Gastrocnemius medialis (tissue), 4 donors: ENCODE data around the gene GLYR1. TPM values are rescaled to one million over a fixed set of nuclear protein-coding genes. Genes with fewer than 3 reads are reported as not detected.

Source experiments
- ATAC-seq, 2 donors: fragments of 150-250 bp; one replicate each; pipeline ENCODE4 v1.9.1; 2016
- DNase-seq, 2 donors: peaks; one replicate each; pipeline ENCODE4 v3.0.0-alpha.2; 2019
- H3K27ac ChIP-seq, 4 donors: fragments of 200-600 bp; sonication (generic); 1 replicate in 1 of 4; 2 replicates in 3 of 4; pipeline ENCODE4 v1.5.1; 2016 to 2018; ENCODE audit warnings: mild to moderate bottlenecking in 2 of 4, moderate library complexity in 1 of 4
- H3K27me3 ChIP-seq, 3 donors: fragments of 200-600 bp; sonication (generic) in 2 of 3; 1 replicate in 1 of 3; 2 replicates in 2 of 3; pipeline versions ENCODE4 v1.5.1 to v1.6.0; 2016 to 2019; ENCODE audit warnings: mild to moderate bottlenecking in 1 of 3, moderate library complexity in 1 of 3
- H3K36me3 ChIP-seq, 2 donors: fragments of 200-600 bp; sonication (generic) in 1 of 2; one replicate each; pipeline ENCODE4 v1.5.1; 2017 to 2018
- H3K4me1 ChIP-seq, 2 donors: fragments of 200-600 bp; sonication (generic) in 1 of 2; one replicate each; pipeline ENCODE4 v1.5.1; 2016 to 2017; ENCODE audit warnings: mild to moderate bottlenecking in 2 of 2
- H3K4me3 ChIP-seq, 4 donors: fragments of 200-600 bp; sonication (generic) in 3 of 4; 1 replicate in 1 of 4; 2 replicates in 3 of 4; pipeline ENCODE4 v1.5.1; 2016 to 2019; ENCODE audit warnings: mild to moderate bottlenecking in 2 of 4
- H3K9me3 ChIP-seq, 3 donors: fragments of 200-600 bp; sonication (generic) in 2 of 3; 1 replicate in 1 of 3; 2 replicates in 2 of 3; pipeline ENCODE4 v1.5.1; 2016 to 2019
- CTCF ChIP-seq, 5 experiments: fragments of 450-650 bp in 3 of 5; fragments of 200-600 bp in 2 of 5; sonication (generic) in 2 of 5; IDR thresholded peaks in 4 of 5; conservative IDR thresholded peaks in 1 of 5; 1 replicate in 4 of 5; 2 replicates in 1 of 5; pipeline ENCODE4 v1.5.1; 2016 to 2019; ENCODE audit warnings: antibody characterized with exemption in 5 of 5, mild to moderate bottlenecking in 3 of 5, moderate library complexity in 3 of 5
- POLR2A ChIP-seq, 2 donors: fragments of 450-650 bp; IDR thresholded peaks; one replicate each; pipeline ENCODE4 v1.6.1; 2017; ENCODE audit warnings: antibody characterized with exemption in 2 of 2, mild to moderate bottlenecking in 2 of 2, moderate library complexity in 2 of 2
- in situ Hi-C, 4 donors: fragments of 200-750 bp; cut with MboI; loops; one replicate each; pipeline versions ENCODE4 v1.15.0 to v1.8.0; 2017; ENCODE audit warnings: low sequenced_read_pairs in 4 of 4
- intact Hi-C: fragments of 100-400 bp; cut with DNase I; formaldehyde crosslinking; loops from one replicate; pipeline ENCODE4 v1.15.1; 2023; ENCODE audit warnings: low total_unique reads
- total RNA-seq, 4 donors: library from RNA; depleted of rRNA; stranded (reverse); fragments of >200 nt; gene quantifications; one replicate each; pipeline versions ENCODE4 v1.1.0 to v1.2.3, GENCODE V29; 2016

The GLYR1 gene
- total RNA-seq, 4 donors from 2014 or later: 39.4 to 56.7 (median 53.0) TPM

DNA sequence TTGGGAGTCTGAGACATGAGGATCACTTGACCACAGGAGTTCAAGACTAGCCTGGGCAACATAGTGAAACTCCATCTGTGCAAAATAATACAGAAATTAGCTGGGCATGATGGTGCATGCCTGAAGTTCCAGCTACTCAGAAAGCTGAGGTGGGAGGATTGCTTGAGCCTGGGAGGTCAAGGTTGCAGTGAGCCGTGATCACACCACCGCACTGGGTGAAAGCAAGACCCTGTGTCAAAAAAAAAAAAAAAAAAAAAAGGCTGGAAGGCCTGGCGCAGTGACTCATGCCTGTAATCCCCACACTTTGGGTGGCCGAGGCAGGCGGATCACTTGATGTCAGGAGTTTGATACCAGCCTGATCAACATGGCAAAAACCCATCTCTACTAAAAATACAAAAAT lies 8.3 kb upstream of the GLYR1 start:
- H3K36me3 ChIP-seq: peaks cover 0 to 71% of the 10 kb centered on the region in 2 donors
- no peaks in the 10 kb centered on the region for H3K9me3 ChIP-seq
- ATAC-seq (no peak), DNase-seq (no peak)
- TF ChIP-seq POLR2A (IDR thresholded peaks at IDR 0.05) (no peak), CTCF (IDR thresholded peaks at IDR 0.05 in 4 of 5, conservative IDR thresholded peaks at IDR 0.05 in 1 of 5) (no peak)
- intact Hi-C loops (no loop called here), in situ Hi-C loops (no loop called here)
- H3K27ac ChIP-seq: no peak overlapping the region
- H3K27me3 ChIP-seq: no peaks in the 10 kb centered on the region
- no peak overlapping the region for H3K4me3 ChIP-seq
- peaks cover 20 to 25% of the 10 kb centered on the region in 2 donors for H3K4me1 ChIP-seq

- Histone ChIP-seq H3K27ac (peak overlapping the region; percentile 36 to 60 (median 45)), H3K27me3 (no peaks in the 10 kb centered on the region), H3K9me3 (no peaks in the 10 kb centered on the region), H3K4me3 (no peak overlapping the region), H3K4me1 (peaks cover 39 to 46% of the 10 kb centered on the region in 2 donors), H3K36me3 (peaks cover 0 to 41% of the 10 kb centered on the region in 2 donors)
- DNase-seq (no peak), ATAC-seq (no peak)
- intact Hi-C loops: no loop called here
- in situ Hi-C loops: no loop called here
- TF ChIP-seq CTCF (IDR thresholded peaks at IDR 0.05 in 4 of 5, conservative IDR thresholded peaks at IDR 0.05 in 1 of 5) (no peak), POLR2A (IDR thresholded peaks at IDR 0.05) (no peak)
Measured at GRCh38 chr16:4852221-4852872, 5.3 kb upstream of the GLYR1 start.

DNA sequence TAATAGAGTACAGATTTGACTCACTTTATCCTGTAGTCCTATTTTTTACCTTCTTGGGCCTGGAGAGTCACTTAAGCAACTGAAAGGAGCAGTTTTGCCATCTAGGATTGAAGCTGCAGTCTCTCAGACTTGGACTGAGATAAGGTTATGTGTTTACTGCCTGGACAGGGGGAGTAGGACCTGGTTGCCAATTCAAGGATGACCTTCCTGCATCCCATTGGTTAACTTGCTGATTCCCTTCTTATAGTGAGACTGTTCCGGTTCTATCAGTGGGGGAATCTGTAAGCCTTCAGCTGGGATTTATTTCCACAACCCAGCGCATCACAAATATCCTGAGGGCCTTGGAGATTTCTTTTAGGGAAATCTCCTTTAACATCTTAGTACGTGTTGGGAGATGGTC lies 3.1 kb upstream of the GLYR1 start:
- Histone ChIP-seq H3K27ac (peak overlapping the region in 3 of 4 donors; percentile 1 to 6 (median 1)), H3K27me3 (no peaks in the 10 kb centered on the region), H3K4me3 (no peak overlapping the region), H3K9me3 (no peaks in the 10 kb centered on the region), H3K36me3 (peaks cover 0 to 25% of the 10 kb centered on the region in 2 donors), H3K4me1 (peaks cover 51 to 57% of the 10 kb centered on the region in 2 donors)
- in situ Hi-C loops (no loop called here), intact Hi-C loops (no loop called here)
- no peak for TF ChIP-seq CTCF (IDR thresholded peaks at IDR 0.05 in 4 of 5, conservative IDR thresholded peaks at IDR 0.05 in 1 of 5)
- no peak for TF ChIP-seq POLR2A (IDR thresholded peaks at IDR 0.05)
- DNase-seq (no peak), ATAC-seq (no peak)

DNA sequence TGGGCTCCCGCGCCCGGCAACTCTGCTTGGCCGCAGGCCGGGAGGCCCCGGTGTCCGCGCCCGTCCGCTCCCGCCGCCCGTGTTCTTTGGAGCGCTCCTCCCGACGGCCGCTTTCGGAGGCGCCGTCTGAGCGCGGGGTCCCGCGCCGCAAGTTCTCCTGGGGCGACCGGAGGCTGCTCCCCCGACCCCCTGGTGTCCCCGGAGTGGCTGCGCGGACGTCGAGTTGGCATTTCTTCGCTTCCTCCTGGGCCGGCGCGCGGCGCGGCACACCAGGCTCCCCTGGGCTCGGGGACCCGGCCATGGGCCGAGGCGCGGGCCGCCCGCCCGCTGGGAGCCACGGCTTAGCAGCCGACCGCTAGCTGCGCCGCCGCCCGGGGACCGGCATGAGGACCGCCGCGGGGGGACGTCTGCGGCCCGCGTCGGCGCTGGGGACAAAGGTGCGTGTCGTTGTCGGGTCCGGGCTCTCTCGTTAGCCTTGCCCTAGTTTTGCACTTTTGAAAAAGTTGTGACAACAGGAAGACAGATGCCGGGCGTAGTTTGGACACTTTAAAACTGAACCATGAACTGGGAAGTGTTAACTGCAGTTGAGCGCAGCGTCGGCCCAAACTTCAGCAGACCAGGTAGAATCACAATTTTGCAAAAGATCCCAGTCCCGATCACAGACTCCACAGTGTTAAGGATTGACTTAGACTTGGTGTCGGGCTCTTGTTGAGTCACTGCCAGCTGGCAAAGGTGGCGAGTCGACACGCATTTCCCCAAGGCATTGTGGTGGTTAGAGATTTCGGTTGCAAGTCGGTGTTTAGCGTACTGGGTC lies 893 bp upstream of the GLYR1 start:
- H3K9me3 ChIP-seq: no peaks in the 10 kb centered on the region
- DNase-seq (peak; percentile 44 to 74), ATAC-seq (peak; percentile 34 to 39)
- H3K4me3 ChIP-seq: peak overlapping the region; percentile 70 to 98 (median 86)
- in situ Hi-C loops (loop anchor here in 1 of 4 donors (10.0 kb wide), 1 partner anchor 107 kb away; the partner anchor contains the start of gene SEC14L5), intact Hi-C loops (loop anchor here (2.0 to 10.0 kb wide), 5 partner anchors 46 to 247 kb away; partner anchors contain the start of genes EEF2KMT, PPL and ROGDI)
- H3K27ac ChIP-seq: peak overlapping the region; percentile 96 to 99 (median 99)
- TF ChIP-seq CTCF (IDR thresholded peaks at IDR 0.05 in 4 of 5, conservative IDR thresholded peaks at IDR 0.05 in 1 of 5): peak in 1 of 5 experiments; percentile 3
- no peak for TF ChIP-seq POLR2A (IDR thresholded peaks at IDR 0.05)
- H3K27me3 ChIP-seq: no peaks in the 10 kb centered on the region
- peaks cover 59% of the 10 kb centered on the region in 2 donors for H3K4me1 ChIP-seq
- peaks cover 0 to 28% of the 10 kb centered on the region in 2 donors for H3K36me3 ChIP-seq
